Frontal cortex (tissue), 4 donors: ENCODE measurements around the gene RRAS. TPM values are rescaled to one million over a fixed set of nuclear protein-coding genes. Genes with fewer than 3 reads are reported as not detected.

Experiments
- DNase-seq, 2 donors: peaks; one replicate each; pipeline ENCODE4 v3.0.0; 2012; ENCODE audit warnings: low spot score in 2 of 2
- FAIRE-seq: peaks from 2 replicates; lab custom pipeline; 2012; peaks lifted over from hg19 to GRCh38; lab: Jason Lieb, UNC
- total RNA-seq: library from RNA; depleted of rRNA; stranded (reverse); fragments of >200 nt; gene quantifications from one replicate; pipeline ENCODE4 v1.2.3, GENCODE V29; 2014
- donor health status: control.
- donor health status: control.
- donor health status: control.

Gene RRAS
- total RNA-seq, 1 donor from 2014 or later, result 0.82 TPM

DNA sequence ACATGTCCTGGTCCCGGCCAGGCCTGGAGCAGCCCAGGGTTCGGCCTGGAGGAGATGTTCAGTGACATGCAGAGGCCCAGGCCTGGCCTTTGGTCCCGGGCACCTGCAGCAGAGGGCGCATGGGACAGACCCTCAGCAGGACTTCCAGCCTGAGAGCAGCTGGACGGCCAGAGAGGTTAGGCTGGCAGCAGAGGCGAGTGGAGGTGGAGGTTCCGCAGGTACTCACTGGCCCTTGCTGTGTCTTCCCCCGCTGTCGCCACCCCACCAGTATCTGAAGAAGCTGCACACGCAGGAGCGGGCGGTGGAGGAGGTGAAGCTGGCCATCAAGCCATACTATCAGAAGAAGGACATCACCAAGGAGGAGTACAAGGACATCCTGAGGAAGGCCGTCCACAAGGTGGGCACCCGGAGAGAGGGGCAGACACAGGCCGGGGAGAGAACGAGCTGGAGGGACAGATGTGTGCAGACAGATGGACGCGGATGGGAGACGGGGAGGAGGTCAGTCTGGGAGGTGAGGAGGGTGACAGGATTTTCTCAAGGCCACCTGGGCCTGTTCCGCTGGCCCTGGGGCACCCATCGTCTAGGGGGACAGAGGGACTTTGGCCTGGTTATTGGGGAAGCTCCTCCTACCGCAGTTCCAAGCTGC, 17.7 kb upstream of the RRAS start:
- FAIRE-seq (no peak), DNase-seq (no peak)

DNA sequence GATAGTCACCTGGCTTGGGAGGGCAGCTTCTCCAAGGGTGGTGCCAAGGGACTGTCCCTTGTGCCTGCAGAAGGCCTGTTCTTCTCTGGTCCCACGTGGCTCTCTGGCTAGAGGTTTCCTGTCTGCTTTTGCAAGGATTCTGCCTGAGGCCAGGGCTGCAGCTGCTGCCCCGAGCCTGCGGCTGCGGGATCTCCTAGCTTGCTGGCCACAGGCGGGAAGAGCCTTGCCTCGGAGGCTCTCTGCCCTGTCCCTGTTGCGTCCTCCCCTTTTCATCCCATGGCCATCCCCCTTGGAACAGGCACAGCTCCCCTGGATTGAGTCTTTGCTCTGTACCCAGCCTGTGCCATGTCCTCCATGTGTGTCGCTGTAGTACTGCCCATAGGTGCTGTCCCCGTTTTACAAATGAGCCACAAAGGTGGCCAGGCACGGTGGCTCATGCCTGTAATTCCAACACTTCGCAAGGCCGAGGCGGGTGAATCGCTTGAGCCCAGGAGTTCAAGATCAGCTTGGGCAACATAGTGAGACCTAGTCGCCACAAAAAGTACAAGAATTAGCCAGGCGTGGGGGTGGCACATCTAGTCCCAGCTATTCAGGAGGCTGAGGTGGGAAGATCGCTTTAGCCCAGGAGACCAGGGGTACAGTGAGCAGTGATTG, 16.6 kb upstream of the RRAS start:
- DNase-seq (no peak), FAIRE-seq (no peak)

DNA sequence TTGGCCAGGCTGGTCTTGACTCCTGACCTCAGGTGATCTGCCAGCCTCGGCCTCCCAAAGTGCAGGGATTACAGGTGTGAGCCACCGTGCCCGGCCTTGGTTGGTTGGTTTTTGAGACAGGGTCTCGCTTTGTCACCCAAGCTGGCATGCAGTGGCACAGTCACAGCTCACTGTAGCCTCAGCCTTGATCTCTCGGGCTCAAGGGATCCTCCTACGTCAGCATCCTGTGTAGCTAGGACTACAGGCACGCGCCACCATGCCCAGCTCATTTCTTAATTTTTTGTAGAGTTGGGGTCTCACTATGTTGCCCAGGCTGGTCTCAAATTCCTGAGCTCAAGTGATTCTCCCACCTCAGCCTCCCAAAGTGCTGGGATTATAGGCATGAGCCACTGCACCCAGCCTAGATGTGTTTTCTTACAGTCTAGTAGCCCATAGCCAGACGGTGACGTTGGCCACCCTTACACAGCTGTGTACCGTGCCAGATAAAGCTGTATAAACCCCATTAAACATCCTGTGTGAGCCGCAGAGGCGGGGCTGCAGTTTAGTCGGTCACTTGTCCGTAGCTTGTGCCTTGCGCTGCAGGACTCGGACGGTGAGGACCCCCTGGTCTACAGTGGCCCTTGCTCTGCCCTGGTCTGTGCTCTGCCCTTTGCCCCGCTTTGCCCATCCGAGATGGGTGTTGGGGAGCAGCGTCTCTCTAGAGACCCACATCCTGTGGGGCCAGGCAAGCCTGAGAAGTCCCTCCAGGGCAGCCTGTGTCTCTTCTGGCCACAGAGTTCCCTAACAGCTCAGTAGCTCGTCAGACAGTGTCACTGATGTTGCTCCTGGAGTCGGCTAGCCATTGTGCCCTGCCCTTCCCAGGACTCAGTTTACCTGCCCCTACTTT, 15.9 kb upstream of the RRAS start:
- FAIRE-seq (no peak), DNase-seq (no peak)

DNA sequence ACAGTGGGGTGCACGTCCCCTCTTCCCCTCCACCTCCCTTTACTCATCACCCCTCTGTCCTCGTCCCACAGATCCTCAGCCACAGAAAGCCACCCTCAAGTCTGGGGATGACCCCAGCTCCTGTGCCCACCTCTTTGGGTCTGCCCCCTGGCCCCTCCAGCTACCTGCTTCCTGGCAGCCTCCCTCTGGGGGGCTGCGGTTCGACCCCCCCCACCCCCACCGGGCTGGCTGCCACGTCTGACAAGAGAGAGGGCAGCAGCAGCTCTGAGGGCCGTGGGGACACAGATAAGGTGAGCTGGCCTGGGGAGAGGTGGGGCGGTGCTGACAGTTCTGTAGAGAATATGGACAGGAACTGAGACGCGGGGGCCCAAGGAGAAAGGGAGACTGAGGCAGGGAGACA, 14.6 kb upstream of the RRAS start:
- FAIRE-seq, result no peak
- no peak for DNase-seq

DNA sequence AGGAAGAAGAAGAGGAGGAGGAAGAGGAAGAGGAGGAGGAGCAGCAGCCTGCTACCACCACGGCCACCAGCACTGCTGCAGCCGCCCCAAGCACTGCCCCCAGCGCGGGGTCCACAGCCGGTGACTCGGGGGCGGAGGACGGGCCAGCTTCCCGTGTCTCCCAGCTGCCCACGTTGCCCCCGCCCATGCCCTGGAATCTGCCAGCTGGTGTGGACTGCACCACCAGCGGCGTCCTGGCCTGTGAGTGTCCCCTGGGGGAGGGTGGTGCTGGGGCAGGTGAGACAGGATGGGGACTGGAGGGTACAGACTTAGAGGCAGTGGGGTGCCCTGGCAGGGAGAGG, 13.5 kb upstream of the RRAS start:
- DNase-seq (no peak), FAIRE-seq (no peak)

DNA sequence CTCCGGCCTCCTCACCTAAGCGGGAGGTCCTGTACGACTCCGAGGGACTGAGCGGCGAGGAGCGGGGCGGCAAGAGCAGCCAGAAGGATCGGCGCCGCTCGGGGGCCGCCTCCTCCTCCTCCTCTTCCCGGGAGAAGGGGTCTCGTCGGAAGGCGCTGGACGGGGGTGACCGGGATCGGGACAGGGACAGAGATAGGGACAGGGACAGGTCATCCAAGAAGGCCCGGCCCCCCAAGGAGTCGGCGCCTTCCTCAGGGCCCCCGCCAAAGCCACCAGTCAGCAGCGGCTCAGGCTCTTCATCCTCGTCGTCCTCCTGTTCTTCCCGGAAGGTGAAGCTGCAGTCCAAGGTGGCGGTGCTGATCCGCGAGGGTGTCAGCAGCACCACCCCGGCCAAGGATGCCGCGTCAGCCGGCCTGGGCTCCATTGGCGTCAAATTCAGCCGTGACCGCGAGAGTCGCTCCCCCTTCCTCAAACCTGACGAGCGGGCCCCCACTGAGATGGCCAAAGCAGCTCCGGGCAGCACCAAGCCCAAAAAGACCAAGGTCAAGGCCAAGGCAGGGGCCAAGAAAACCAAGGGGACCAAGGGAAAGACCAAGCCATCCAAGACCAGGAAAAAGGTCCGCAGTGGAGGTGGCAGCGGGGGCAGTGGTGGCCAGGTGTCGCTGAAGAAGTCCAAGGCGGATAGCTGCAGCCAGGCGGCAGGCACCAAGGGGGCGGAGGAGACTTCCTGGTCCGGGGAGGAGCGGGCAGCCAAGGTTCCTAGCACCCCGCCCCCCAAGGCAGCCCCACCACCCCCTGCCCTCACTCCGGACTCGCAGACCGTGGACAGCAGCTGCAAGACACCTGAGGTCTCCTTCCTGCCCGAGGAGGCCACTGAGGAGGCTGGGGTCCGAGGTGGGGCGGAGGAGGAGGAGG, 12.9 kb upstream of the RRAS start:
- DNase-seq (no peak), FAIRE-seq (no peak)

DNA sequence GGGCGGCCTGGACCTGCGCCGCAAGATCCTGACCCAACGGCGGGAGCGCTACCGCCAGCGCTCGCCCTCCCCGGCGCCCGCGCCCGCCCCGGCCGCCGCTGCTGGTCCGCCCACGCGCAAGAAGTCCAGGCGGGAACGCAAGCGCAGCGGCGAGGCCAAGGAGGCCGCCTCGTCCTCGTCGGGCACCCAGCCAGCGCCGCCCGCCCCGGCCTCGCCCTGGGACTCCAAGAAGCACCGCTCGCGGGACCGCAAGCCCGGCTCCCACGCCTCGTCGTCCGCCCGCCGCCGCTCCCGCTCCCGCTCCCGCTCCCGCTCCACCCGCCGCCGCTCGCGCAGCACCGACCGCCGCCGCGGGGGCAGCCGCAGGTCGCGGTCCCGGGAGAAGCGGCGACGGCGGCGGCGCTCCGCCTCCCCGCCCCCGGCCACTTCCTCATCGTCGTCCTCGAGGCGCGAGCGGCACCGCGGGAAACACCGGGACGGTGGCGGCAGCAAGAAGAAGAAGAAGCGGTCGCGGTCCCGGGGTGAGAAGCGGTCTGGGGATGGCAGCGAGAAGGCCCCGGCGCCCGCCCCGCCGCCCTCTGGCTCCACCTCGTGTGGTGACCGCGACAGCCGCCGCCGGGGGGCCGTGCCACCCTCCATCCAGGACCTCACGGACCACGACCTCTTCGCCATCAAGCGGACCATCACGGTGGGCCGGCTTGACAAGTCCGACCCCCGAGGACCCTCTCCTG, 12.0 kb upstream of the RRAS start:
- FAIRE-seq (no peak), DNase-seq (no peak)

DNA sequence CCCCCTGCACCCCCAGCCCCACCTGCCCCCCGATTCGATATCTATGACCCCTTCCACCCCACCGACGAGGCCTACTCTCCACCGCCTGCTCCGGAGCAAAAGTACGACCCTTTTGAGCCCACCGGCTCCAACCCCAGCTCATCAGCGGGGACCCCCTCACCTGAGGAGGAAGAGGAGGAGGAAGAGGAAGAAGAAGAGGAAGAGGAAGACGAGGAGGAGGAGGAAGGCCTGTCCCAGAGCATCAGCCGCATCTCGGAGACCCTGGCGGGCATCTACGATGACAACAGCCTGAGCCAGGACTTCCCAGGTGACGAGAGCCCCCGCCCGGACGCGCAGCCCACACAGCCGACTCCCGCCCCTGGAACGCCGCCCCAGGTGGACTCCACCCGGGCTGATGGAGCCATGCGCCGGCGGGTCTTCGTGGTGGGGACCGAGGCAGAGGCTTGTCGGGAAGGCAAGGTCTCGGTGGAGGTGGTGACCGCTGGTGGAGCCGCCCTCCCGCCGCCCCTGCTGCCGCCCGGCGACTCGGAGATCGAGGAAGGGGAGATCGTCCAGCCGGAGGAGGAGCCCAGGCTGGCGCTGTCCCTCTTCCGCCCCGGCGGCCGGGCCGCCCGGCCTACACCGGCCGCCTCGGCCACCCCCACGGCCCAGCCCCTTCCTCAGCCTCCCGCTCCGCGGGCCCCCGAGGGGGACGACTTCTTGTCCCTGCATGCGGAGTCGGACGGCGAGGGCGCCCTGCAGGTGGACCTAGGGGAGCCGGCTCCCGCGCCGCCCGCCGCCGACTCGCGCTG, 11.3 kb upstream of the RRAS start:
- DNase-seq (no peak), FAIRE-seq (no peak)

DNA sequence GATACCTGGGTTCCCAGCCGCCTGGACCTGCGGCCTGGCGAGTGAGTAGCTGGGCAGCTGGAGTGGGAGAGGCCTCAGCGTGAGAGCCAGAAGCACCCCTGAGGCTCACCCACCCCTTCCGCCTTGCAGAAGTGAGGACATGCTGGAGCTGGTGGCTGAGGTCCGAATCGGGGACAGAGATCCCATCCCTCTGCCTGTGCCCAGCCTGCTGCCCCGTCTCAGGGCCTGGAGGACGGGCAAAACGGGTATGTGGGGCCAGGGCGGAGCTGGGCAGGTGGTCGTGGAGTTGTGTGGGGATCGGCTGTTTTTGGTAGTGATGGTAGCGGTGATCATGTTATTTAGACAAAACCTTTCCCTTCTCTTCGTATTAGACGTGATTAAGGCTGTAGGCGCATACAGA, 6.6 kb upstream of the RRAS start:
- FAIRE-seq, result no peak
- no peak for DNase-seq

DNA sequence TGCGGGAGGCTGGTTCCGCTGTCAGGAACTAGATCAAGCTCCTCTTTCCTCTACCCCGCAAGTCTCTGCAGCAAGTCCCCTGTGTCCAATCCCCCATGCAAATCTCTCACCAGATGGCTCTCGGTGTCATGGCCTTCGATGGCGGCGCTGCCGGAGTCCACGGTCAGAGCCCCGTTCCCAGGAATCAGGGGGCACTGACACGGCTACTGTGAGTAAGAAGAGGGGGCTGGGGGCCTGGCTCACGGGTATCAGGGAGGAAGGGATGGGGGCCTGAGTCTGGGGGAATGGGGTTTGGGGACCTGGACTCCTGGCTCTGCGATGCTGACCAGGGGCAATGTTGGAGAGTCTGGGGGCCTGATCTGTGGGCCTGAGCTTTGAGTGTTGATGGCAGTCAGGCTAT, 6.1 kb upstream of the RRAS start:
- FAIRE-seq (no peak), DNase-seq (no peak)

DNA sequence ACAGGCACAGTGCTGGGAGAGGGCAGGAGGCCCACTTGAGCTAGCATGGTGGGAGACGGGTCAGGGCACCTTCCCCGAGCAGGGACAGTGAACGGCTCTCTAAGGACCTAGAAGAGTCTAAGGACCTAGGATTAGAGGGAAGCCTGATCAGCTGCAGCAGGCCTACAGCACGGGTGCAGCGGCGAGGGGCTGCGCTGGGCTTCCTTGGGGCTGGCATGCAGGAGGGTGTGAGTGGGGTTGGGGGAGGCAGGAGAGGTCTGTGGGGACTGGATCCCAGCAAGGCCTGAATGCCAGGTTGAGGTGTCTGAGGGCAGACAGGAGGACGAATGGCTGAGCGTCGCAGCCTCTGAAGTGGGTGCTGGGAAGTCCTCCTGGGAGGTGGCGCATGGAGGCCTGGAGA, 5.6 kb upstream of the RRAS start:
- no peak for FAIRE-seq
- no peak for DNase-seq

DNA sequence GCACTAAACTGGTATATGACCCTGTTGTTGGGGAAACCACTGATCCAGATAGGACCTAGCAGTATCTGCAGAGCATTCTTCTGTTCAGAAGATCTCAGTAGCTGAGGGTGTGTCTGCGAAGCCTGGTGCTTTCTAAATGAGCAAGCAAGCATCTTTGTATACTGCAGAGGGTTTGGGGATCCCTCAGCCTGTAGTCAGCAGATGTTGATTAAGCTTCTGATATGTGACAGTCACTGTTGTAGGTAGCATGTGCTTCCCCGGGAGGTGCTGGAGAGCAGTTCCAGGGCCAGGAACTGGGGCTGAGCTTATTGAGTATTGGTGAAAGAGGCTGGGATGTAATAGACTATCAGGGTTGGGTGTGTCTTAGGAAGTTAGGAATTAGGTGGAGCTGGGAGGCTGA, 3.5 kb upstream of the RRAS start:
- DNase-seq, result no peak
- FAIRE-seq, result no peak

DNA sequence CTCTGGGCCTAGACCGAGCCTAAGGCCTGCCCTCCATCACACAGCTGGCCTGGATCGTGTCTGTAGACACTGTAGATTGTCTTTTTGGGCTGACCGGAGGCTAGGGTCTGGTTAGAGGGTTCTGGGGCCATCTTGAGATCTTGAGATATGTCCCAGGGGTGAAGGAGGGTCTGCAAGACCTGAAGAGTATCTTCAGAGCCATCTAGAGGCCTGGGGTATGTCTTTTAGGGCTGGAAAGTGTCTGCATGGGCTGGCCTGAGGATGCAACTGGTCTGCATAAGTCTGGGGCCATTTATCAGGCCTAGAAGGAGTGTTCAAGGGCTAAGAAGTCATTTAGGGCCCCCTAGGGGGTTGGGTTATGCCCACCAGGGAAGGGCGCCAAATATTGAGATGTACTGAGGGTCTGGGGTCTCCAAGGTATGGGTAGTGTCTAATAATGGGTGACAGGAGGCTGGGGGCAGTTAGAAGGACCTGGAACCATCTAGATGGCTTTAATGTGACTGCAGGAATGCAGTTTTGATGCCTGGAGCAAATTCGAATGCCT, 2.6 kb upstream of the RRAS start:
- FAIRE-seq (no peak), DNase-seq (no peak)

DNA sequence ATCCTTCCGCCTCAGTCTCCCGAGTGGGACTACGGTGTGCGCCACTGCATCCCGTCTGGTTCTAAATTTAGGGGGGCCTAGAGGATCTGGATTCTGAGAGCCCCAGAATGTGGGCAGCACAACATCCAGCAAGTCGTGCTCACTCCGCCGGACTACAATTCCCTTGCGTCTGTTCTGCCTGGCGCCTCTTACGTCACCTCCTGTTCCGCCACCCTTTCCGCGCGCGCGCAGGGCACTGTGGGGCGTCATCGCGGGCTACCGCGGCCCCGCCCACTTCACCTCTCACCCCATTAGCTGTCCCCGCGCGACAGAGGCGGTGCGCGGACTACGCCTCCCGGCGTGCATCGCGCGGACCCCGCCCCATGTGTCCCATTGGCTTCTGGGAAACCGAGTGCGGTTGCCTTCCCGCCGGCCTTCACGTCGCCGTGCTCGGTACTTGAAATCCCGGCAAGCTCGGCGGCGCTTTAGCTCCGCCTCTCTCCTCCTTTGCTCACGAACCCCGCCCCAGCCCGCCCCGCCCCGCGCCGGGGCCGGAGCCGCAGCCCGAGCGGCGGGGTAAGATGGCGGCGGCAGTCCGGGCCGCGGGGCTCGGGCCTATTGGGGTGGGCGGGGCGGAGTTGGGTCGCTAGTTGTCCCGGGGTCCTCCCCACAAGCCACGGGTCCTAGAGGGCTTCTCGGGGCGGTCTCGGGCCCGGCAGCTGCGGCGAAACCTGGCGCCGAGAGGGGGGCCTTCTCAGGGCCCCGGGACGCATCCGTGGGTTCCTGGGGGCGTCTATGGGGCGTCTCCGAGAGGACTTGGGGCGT, 1.9 kb upstream of the RRAS start, which contains the start of gene SCAF1:
TSS of gene SCAF1 (plus strand) at position 522 of the 804 bp plus-strand sequence. CDS start 2,818 bp downstream, outside the sequence.
- FAIRE-seq (peak; percentile 88), DNase-seq (peak; percentile 98 to 100)

DNA sequence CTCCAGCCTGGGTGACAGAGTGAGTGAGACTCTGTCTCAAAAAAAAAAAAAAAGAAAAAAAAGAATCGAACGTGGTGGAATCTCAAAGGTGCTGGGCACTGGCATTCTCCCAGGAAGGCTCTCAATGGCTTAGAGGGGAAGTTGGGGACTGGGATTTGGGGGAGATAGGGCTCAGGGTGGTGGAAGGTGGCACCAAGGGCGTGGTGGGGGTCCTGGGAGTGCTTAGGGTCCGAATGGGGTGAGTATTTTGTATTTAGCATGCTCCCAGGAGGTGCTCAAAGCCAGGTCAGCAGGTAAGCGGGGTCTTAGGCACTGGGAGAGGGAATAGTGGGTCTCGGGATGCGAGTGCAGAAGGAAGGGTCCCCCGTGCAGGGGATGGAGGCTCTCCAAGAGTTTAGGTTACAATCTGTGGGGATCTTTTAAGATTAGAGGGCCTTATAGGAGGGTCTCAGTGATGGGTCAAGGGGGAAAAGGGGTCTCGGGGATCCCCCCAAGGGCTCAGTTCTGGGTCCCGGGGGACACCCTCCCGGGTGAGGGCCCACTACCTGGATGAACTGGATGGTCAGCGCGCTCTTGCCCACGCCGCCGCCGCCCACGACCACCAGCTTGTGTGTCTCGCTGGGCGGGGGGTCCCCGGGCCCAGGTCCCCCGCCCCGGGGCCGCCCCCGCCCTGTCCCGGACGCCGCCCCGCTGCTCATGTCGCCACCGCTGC, 386 bp downstream of the RRAS start:
- FAIRE-seq (no peak), DNase-seq (no peak)

DNA sequence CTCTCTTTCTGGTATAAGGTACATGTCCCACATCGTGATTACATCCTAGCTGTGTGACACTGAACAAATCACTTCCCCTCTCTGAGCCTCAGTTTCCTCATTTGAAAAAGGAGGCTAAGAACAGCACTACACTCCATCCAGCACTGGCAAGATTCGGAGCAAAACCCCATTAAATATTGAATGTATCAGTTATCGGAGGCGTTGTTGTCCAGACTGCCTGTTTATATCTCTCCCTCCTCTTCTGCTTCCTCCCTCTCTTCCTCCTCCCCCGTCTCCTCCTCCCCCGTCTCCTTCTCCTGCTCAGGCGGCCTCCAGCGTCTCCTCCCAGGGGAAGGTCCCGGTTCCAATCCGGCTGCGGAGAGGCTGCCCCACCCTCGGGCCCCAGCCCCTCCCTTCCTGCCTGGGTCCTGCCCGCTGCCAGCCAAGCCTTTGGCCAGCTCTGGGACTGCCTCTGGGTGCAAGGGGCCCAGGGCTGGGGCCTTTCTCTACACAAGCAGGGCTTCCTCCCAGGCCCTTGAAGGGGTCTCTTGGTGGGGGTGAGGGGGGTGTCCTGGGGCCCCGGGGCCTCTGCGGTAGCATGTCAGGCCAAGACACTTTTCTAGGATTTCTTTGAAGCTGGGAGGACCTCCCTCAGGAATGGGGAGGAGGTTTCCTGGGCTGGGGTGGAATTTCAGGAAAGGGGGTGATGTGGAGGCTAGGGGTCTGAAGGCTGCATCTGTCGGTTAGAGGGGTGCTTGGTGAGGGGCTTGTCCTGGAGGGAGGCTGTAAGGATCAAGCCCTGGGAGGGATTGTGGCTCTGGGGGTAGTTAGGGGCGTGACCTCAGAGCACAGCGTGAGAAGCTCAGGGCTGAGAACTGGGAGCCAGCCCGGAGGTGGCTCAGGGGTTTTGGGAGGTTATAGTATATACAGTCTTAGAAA, 1.9 kb downstream of the RRAS start:
- DNase-seq, result no peak
- no peak for FAIRE-seq
